ENCODE measurements around the gene CNGA2.

Gene CNGA2

DNA sequence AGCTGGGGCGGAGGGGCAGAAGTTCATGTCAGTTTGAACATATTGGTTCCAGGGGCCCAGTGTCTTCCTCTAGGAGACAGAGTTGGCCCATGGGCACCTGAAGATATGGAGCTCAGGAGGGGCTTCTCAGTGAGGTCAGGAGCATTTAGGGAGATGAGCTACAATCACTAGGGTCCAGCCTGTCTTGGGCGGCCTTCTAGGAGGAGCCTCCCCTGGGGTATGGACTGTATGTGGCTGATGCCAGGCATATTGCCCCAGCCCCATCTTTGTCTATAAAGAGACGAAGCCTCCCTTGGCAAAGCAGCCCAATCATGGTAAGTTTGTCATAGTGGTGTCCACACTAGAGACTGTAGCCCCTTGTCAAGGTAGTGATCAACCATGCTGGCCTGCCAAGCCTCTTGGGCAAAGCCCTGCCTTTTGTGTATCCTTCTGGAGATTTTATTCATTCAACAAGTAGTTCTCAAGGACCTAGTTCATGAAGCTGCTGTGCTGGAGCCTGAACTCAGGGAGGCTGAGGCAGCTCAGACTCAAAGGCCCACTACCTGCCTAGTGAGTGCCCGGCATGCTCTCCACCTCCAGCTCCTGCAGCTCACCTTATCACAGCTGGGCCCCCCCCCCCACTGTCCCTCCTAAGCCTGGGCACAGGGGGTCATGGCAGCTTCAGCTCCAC, 5.4 kb upstream of the CNGA2 start:
- TF ChIP-seq, protein P1, sequence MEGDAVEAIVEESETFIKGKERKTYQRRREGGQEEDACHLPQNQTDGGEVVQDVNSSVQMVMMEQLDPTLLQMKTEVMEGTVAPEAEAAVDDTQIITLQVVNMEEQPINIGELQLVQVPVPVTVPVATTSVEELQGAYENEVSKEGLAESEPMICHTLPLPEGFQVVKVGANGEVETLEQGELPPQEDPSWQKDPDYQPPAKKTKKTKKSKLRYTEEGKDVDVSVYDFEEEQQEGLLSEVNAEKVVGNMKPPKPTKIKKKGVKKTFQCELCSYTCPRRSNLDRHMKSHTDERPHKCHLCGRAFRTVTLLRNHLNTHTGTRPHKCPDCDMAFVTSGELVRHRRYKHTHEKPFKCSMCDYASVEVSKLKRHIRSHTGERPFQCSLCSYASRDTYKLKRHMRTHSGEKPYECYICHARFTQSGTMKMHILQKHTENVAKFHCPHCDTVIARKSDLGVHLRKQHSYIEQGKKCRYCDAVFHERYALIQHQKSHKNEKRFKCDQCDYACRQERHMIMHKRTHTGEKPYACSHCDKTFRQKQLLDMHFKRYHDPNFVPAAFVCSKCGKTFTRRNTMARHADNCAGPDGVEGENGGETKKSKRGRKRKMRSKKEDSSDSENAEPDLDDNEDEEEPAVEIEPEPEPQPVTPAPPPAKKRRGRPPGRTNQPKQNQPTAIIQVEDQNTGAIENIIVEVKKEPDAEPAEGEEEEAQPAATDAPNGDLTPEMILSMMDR (IDR thresholded peaks at IDR 0.05; ENCODE audit: extremely low read depth, insufficient read depth, missing control alignments): no peak
- in situ Hi-C loops (cut with MboI; ENCODE audit: low pct_unique_long_range_greater_than_20kb, low sequenced_read_pairs, unreplicated experiment): no loop called here
- no peak for DNase-seq (ENCODE audit: low spot score)

DNA sequence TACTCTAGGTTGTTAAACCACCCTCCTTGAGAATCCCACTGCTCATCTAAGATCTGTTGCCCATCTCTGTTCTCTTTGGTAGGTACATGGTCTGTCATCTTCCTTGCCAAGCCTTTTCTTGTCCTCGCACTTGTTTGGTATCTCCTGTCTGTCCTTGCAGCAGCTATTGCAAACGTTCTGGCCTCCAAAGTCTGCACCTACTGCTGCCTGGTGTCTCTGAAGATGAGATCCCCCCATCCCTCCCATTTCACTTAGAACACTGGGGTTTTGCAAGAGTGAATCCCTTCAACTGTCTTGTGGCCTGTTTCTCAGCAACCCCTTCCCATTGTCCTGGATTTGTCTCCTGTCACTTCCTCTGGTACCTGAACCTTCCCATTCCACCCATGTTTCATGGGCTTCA, 673 bp downstream of the CNGA2 start:
- TF ChIP-seq, protein P1 (IDR thresholded peaks at IDR 0.05; ENCODE audit: extremely low read depth, insufficient read depth, missing control alignments): no peak
- in situ Hi-C loops (cut with MboI; ENCODE audit: low pct_unique_long_range_greater_than_20kb, low sequenced_read_pairs, unreplicated experiment): no loop called here
- DNase-seq (ENCODE audit: low spot score): no peak

DNA sequence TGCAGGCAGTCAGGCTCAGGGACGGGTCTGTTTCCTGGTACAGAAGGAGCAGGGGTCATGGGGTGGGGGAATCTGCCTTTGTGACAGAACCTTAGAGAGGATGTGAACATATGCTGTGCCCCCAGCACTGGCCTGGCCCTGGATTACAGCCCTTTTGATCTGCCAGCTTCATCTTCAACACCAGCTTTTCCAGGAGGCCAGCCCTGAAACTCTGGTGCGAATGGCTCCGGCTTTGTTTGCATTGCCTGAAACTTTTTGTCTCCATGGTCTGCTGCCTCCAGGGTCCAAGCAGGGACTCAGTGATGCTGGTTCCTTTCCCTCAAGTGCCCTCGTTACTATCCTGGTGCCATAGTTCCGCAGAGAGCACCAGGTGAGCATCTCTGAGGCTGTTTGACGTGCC, 2.1 kb downstream of the CNGA2 start:
- TF ChIP-seq, protein P1 (IDR thresholded peaks at IDR 0.05; ENCODE audit: extremely low read depth, insufficient read depth, missing control alignments): no peak
- no peak for DNase-seq (ENCODE audit: low spot score)
- in situ Hi-C loops (cut with MboI; ENCODE audit: low pct_unique_long_range_greater_than_20kb, low sequenced_read_pairs, unreplicated experiment): no loop called here

DNA sequence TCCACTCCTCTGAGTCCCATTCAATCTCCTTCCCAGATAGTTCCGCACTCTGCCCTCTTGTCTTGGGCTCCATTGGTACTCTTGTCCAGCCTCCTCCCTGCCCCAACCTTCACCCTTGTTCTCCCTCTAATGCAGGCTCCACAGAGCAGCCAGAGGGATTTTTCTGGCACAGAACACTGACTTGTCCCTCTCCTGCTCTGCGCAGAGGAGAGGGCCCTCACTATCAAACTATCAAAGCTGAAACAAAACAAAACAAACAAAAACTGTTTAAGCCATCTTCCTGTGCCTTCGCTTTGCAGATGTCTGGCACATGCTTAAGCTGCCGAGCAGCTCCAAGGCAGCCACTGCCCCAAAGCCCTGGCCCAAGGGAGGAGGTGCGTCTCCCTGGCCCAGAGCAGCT, 2.9 kb downstream of the CNGA2 start:
- TF ChIP-seq, protein P1 (IDR thresholded peaks at IDR 0.05; ENCODE audit: extremely low read depth, insufficient read depth, missing control alignments): no peak
- in situ Hi-C loops (cut with MboI; ENCODE audit: low pct_unique_long_range_greater_than_20kb, low sequenced_read_pairs, unreplicated experiment): no loop called here
- DNase-seq (ENCODE audit: low spot score): no peak

DNA sequence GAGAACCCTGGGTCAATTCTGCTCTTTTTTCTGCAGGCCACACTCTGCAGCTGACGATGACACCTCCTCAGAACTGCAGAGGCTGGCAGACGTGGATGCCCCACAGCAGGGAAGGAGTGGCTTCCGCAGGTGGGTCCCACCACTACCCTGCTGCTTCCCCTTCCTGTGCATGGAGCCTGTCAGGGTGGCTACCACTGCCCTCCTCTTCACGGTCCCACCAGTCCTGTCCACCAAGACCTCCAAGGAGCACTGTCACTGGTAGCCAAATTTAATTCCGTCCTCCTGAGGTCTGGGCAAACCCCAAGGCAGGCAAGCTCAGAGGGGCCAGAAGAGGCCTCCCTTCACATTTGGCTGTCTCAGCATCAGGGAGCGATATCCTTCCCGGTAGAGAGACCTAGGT, 4.2 kb downstream of the CNGA2 start:
- in situ Hi-C loops (cut with MboI; ENCODE audit: low pct_unique_long_range_greater_than_20kb, low sequenced_read_pairs, unreplicated experiment): no loop called here
- TF ChIP-seq, protein P1 (IDR thresholded peaks at IDR 0.05; ENCODE audit: extremely low read depth, insufficient read depth, missing control alignments): no peak
- no peak for DNase-seq (ENCODE audit: low spot score)

DNA sequence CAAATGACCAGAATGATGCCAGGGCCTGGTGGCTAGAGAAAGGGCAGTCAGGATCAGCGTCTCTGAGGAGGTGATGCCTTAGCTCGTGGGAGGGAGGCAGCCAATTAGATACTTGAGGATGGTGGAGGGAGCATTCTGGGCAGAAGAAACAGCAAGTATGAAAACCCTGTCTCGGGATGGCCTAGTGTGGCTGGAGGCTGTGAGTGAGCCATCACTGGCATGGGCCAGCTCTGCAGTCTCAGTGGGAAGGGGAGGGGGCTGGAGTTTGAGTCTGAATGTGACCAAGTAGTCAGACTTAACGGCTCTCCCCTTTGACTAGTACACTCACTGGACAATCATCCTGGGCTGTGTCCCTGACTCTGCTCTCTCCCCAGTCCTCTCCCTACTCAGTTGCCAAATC, 7.1 kb downstream of the CNGA2 start:
- TF ChIP-seq, protein P1 (IDR thresholded peaks at IDR 0.05; ENCODE audit: extremely low read depth, insufficient read depth, missing control alignments): no peak
- in situ Hi-C loops (cut with MboI; ENCODE audit: low pct_unique_long_range_greater_than_20kb, low sequenced_read_pairs, unreplicated experiment): no loop called here
- DNase-seq (ENCODE audit: low spot score): no peak

All from GM13977 (cell line).